ENCODE measurements around the gene SP140. TPM values are rescaled to one million over a fixed set of nuclear protein-coding genes. Genes with fewer than 3 reads are reported as not detected.
A peak's percentile ranks its signal among the peaks of the same experiment; 100 is the strongest.
"Not testable (repeated sequence)": the region's sequence is repeated elsewhere in the genome, so short reads cannot be mapped to it uniquely, and the experiment has no call there.

The SP140 gene
- total RNA-seq, 1 donor from 2014 or later, result 1.7 TPM

DNA sequence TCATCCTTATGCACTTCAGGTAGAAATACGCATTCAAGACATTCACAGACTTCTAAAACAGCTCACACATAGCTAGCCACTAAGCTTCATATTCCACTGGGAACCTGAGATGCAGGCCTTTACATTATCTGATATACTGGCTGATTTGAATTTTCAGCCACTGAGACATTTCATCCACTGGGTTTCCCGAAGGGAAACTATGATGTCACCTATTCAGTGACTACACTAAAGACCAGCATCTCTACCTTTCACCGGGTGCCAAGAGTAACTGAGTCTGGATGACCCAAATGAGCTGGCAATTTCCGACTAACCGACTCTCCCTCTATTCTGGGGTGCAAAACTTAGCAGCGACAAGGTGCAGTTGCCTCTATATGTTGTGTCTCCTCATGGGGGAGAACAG is 69.7 kb downstream of the SP140 start:
- no peak for DNase-seq

DNA sequence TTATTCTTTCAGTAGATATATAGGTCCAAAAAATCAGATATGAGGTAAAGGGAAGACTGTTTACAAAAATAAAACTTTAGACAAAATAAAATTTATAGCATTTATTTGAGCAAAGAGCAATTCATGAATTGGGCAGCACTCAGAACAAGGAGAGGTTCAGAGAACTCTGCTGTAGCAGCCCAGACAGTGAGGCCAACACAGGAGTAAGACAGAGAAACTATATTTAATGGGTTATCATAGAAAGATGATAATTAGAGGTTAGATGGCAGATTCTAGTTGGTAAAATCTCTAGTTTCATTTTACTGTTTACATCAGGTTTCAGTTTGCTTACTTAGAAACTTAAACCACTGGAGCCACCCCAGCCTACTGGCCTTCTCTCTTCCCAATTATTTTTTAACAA is 71.4 kb downstream of the SP140 start:
- no peak for DNase-seq

DNA sequence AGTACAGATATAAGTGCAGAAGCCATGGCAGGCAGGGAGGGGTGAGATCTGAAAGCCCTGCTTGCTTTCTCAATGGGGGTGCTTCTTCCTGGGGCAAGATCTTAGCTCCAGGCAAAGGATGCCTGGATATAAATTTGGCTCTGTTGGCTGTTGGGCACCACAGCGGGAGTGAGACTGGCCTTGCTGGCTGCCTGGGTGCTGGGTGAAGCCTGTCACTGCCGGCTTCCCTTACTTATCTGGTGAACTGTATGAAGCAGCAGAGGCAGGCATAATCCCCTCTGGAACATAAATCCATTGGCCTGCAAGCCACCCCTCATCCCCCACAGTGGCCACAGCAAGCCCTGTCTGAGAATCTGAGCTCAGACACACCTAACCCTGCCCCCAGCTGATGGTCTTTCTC is 74.1 kb downstream of the SP140 start:
- no peak for DNase-seq

- no peak for DNase-seq
Observed at GRCh38 chr2:230305416-230306275, 80.1 kb downstream of the SP140 start.

DNA sequence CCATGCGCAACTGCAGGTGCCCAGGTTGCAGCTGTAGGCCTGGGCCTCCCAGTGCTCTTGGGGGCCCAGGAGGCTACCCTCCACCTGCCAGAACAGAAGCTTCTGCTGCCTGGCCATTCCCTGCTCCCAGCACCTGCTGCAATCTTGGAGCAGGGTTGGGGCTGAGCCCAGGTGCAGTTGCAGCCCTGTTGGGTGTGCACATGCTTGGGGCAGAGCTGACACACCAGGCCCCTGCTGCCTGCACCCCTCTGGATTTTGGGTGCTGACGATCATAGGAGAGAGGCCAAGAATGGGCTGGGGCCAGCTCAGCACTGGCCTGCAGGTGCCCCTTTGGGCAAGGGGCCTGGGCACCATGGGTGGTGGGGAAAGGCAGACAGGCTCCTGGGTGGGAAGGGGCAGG is 80.9 kb downstream of the SP140 start:
- no peak for DNase-seq

GRCh38 chr2:230307485-230307884 is 81.9 kb downstream of the SP140 start:
- no peak for DNase-seq

GRCh38 chr2:230308402-230309000 is 83.0 kb downstream of the SP140 start:
- no peak for DNase-seq

DNA sequence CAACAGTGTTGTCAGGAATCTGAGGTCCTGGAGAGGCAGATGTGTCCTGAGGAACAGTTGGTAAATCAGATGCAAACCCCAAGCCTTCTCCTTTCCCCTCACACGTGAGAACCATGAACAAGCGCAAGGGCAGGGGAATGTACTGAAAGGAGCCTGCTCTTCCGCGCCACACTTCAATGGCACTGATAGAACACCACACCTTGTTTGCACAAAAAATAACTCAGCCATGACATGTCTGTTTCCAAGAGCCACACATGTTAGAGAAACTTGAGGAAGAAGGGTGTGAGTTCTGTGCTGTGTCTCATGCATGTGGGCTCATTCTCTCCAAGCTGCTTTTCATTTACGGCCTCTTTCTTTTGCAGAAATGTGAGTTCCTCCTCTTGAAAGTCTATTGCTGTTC is 85.3 kb downstream of the SP140 start:
- DNase-seq, result not testable (repeated sequence)

DNA sequence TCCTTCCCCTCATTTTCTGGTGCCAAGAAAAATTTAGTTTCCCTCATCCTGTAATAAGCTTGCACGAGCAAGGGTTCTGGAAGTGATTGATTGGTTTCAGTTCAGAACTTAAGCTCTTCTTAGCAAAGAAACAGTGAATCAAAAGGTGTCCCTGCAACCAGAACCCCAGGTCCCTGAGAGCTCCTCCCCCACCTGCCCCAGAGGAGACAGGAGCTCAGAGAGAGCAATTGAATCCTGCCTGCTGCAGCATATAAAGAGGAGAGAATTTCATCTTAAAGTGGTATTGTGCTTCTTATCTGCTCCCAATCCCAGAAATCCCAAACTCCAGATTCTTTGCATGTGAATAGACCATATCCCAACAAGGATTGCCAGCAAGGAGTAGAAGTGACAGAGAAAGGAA is 86.1 kb downstream of the SP140 start:
- not testable (repeated sequence) for DNase-seq

GRCh38 chr2:230312638-230313037 is 87.1 kb downstream of the SP140 start:
- DNase-seq, result no peak

- no peak for DNase-seq
Observed at GRCh38 chr2:230317366-230317765, 91.8 kb downstream of the SP140 start.

GRCh38 chr2:230318190-230319121 is 92.9 kb downstream of the SP140 start:
- DNase-seq, result no peak

DNA sequence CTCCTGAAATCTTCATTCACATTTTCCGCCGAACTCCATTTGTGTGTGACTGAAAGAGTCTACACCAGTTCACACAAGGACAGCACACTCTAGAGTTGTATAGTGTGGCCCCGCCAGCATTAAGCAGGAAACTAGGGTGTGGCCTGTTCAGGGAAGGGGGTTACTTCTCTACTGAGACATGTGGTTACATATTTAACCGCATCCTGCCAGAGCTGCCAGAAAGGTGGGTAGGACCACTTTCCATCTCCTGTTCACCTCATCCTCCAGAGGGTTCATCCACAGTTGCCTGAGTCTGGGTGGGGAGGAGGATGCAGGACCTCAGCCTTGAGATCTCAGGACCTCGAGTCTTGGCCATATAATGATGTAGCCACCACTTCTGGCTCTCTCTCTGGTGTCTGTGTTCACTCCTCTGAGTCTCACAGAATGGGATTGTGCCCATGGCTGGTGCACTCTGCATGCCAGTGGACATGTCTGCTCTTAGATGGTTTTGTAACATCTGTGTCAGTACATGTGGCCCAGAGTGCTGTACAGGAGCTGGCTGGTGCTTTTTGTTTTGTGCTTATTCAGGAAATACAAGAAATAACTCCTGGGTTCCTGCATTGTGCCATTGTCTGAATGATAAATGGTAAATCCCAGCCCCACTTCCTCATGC is 93.8 kb downstream of the SP140 start:
- no peak for DNase-seq

DNA sequence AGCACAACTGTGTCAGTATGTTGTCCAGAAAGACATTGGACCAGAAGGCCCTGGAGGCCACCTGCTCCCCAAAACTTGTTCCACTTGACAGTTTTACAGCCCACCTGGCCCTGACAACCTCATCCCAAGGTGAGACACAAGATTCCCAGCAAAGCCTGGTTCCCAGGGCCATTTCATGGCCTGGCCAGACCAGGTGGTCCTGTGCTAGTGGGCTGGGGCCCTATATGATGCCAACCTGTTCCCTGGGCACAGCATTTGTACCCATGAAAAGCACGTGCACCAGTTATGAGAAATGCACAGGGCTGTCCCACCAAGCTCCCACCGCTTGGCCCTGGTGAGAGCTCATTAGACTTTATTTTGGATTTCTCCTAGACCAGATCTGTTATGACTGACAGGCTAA is 95.5 kb downstream of the SP140 start:
- DNase-seq, result no peak

DNA sequence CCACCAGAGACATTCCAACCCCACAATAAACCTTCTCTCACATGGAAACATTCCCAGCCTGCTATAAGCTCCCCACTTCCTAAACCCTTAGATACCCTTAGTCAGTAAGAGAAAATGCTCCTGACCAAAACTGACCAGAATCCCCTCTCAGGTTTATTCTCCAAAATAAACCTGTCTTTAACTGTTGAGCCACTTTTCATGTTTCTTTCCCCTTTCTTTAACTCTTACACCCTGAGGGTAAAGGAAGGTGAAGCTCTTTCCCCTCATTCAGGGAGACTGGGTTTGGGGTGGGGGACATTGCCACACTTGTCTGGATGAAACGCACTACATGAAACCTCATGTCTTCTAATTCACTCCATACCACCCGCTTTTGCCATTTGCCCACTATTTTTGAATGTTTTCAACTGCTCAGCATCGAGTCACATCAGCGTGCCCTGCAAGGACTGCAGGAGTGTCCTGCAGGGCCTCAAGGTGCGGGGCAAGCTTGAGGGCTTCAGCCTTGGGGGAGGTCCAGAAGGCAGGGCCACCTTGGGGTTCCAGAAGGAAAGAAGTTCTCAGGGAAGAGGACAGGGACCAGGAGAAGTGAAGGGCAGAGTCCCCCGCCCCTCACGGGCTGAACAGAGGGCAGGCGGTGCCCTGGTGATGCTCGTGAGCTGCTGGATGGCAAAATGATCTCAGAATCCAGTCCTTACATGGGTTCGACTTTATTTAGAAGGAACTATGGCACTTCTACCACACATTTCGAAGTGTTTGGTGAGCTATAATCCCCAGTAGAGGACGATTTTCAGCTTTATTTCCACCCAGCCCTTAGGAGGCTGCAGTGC is 97.2 kb downstream of the SP140 start:
- no peak for DNase-seq

- no peak for DNase-seq
Observed at GRCh38 chr2:230323385-230324106, 98.0 kb downstream of the SP140 start.

DNA sequence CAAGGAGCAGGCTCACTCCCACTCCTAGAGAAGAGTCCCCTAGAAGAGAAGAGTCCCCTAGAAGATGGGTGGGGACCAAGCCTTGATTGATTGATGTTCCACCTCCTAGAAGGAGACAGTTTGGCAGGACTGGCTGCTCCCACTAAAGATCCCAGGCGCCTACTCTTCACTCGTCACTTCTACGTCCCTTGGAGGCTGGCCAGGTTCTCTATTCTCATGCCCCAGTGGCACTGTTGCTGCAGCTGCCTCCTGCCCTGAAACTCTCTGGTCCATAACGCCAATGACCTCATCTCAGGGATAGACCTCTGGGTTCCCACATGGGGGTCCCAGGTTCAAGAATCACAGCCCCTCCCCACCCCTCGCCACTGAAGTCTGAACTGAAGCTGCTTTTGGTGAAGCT is 99.0 kb downstream of the SP140 start:
- DNase-seq, result peak; percentile 45

DNA sequence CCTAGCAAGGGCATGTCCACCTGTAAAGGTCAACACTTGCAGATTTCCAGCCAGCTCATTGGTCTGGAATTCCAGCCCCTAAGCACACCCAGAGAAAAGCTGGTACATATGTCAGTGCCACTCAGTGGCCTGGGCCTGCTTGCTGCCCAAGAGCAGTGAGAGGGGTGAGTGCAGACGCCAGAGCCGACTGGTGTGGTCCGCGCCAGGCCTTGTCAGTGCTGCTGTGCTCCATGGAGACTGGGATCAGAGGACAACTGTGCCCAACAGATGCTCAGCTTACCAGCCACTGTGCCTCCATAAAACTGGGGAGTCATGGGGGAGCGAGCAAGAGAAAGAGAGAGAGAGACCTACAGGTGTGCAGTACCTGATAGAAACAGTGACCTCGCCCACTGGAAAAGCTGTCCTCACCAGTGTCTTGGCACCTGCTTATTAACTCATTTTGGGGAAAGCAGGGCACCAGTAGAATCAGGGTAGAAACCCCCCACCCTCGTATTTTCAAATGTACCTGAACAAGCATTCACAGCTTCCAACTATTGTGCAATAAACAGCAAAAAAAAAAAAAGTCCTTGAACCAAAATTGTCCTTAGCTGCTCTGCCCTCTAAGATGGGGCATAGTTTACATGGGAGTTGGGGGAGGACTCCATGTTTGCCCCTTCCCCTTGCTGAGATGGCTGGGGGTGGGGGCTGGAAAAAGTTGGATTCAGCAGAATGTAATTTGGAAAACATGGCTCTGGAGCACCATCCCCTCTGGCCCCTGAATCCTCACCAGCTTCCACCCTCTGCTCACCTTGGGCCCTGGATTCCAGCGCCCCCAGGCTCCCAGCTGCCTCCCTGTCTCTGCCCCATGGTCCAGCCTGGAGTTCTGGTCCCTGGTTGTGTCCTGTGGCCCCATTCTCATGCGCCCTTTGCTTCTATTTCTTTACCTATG is 100.0 kb downstream of the SP140 start:
- peak; percentile 30 for DNase-seq

Measured in tongue (tissue), 2 donors.